Smooth muscle cell (in vitro differentiated cells): Measurements from ENCODE around the gene AFF4. TPM values are rescaled to one million over a fixed set of nuclear protein-coding genes. Genes with fewer than 3 reads are reported as not detected.

Experiments
- DNase-seq: peaks from one replicate; lab custom pipeline; 2025; ENCODE audit not compliant: unreplicated experiment; lab: John Stamatoyannopoulos, UW
- H2AFZ ChIP-seq: fragments of 200-600 bp; sonication (generic); 2 replicates; pipeline ENCODE4 v1.6.0; 2016; ENCODE audit warnings: antibody characterized with exemption, low read depth, mild to moderate bottlenecking
- H3F3A ChIP-seq: fragments of 200-600 bp; sonication (generic); 2 replicates; pipeline ENCODE4 v1.6.0; 2017; ENCODE audit warnings: antibody characterized with exemption, low read depth
- H3K27ac ChIP-seq: fragments of 200-600 bp; sonication (generic); 2 replicates; pipeline ENCODE4 v1.5.1; 2016; ENCODE audit warnings: low read depth, mild to moderate bottlenecking
- H3K27me3 ChIP-seq: fragments of 200-600 bp; sonication (generic); 2 replicates; pipeline ENCODE4 v1.6.1; 2016; ENCODE audit warnings: low read depth, mild to moderate bottlenecking
- H3K36me3 ChIP-seq: fragments of 200-600 bp; sonication (generic); 2 replicates; pipeline ENCODE4 v1.5.1; 2016; ENCODE audit warnings: low read depth
- H3K4me1 ChIP-seq: fragments of 200-600 bp; sonication (generic); 2 replicates; pipeline ENCODE4 v1.5.1; 2016; ENCODE audit warnings: low read depth
- H3K4me2 ChIP-seq: fragments of 200-600 bp; sonication (generic); 2 replicates; pipeline ENCODE4 v1.6.0; 2016; ENCODE audit warnings: mild to moderate bottlenecking
- H3K4me3 ChIP-seq: fragments of 200-600 bp; sonication (generic); 2 replicates; pipeline ENCODE4 v1.5.1; 2016; ENCODE audit warnings: mild to moderate bottlenecking
- H3K79me2 ChIP-seq: fragments of 200-600 bp; sonication (generic); 2 replicates; pipeline ENCODE4 v1.6.0; 2016; ENCODE audit warnings: low read depth, mild to moderate bottlenecking
- H3K9ac ChIP-seq: fragments of 200-600 bp; sonication (generic); 2 replicates; pipeline ENCODE4 v1.6.0; 2016; ENCODE audit warnings: low read depth
- H3K9me3 ChIP-seq: fragments of 200-600 bp; sonication (generic); replicated peaks from 2 replicates; pipeline ENCODE4 v1.5.1; 2016; ENCODE audit warnings: low read depth
- H4K20me1 ChIP-seq: fragments of 200-600 bp; sonication (generic); 2 replicates; pipeline ENCODE4 v1.6.0; 2016; ENCODE audit warnings: low read depth
- WGBS: methylation state at CpG from one replicate; pipeline ENCODE4 v1.1.7; 2016; ENCODE audit warnings: low lambda C conversion rate; 5-methylcytosine and 5-hydroxymethylcytosine counted together
- polyA plus RNA-seq: library from polyadenylated mRNA; unstranded; fragments of >200 nt; fragmentation: Nextera tagmentation; extraction: Ambion mirVana; gene quantifications from 2 replicates; pipeline ENCODE4 v1.2.1, GENCODE V29; 2016
- total RNA-seq: library from RNA; depleted of rRNA; stranded (reverse); fragments of >200 nt; gene quantifications from 2 replicates; pipeline ENCODE4 v1.2.3, GENCODE V29; 2014
- TF ChIP-seq, protein P1 (sequence below): fragments of 200-600 bp; sonication (generic); IDR thresholded peaks from 2 replicates; pipeline ENCODE4 v1.5.1; 2017; ENCODE audit warnings: borderline replicate concordance, mild to moderate bottlenecking, antibody characterized with exemption; ENCODE audit not compliant: insufficient read depth, poor library complexity, severe bottlenecking

Gene AFF4
- total and polyA plus RNA-seq, 2 experiments from 2014 or later = 27.8 to 137 TPM

DNA sequence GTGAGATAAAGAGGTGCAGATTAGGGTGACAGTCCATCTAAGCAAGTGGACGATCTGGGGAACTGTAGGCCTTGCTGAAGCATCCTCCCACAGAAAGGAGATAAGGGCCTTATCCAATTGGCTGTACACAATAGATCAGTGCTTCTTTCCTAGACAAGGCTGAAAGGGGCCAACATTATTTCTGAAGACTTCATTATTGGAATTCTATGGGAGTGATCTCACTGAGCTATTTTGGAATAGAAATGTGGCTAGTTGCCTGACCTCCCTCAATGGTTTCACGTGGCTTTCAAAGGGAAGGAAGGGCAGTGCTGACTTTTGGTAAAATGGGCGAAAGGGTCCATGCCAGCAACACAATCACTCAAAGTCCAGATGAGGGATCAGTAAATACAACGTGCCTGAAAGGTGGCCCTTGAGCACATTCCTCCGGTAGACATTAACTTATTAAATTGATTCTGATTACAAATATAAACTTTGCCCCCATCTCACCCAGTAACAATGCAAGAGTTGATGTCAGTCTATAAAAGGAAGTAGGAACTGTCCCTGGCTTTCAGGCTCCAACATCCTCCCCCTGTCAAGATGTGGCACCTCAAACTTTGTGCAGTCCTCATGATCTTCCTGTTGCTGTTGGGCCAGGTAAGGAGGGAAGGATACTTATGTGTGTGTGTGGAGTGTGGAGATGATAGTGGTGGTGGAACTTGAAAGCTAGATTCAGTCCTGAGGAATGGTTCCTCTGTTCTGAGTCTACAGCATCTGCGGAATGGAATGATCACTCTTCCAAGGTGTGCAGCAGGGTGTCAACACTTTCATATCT lies 90.1 kb downstream of the AFF4 start, which contains the start of gene LEAP2:
LEAP2 (plus strand) TSS at position 550 of the 811 bp plus-strand sequence; CDS start at position 577, 27 bp downstream.
- H3K27ac ChIP-seq = peak within 1 kb of the TSS; percentile 14
- H3K4me2 ChIP-seq = no peak within 1 kb of the TSS
- H2AFZ ChIP-seq = no peak within 1 kb of the TSS
- H3K27me3 ChIP-seq = no peaks in the 10 kb centered on the region
- H3K79me2 ChIP-seq = no peaks in the 10 kb centered on the region
- TF ChIP-seq, protein P1, sequence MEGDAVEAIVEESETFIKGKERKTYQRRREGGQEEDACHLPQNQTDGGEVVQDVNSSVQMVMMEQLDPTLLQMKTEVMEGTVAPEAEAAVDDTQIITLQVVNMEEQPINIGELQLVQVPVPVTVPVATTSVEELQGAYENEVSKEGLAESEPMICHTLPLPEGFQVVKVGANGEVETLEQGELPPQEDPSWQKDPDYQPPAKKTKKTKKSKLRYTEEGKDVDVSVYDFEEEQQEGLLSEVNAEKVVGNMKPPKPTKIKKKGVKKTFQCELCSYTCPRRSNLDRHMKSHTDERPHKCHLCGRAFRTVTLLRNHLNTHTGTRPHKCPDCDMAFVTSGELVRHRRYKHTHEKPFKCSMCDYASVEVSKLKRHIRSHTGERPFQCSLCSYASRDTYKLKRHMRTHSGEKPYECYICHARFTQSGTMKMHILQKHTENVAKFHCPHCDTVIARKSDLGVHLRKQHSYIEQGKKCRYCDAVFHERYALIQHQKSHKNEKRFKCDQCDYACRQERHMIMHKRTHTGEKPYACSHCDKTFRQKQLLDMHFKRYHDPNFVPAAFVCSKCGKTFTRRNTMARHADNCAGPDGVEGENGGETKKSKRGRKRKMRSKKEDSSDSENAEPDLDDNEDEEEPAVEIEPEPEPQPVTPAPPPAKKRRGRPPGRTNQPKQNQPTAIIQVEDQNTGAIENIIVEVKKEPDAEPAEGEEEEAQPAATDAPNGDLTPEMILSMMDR = no peak
- no peak for DNase-seq
- peaks cover 67% of the 10 kb centered on the region for H3F3A ChIP-seq
- H3K9me3 ChIP-seq = no peaks in the 10 kb centered on the region
- H3K4me3 ChIP-seq = no peak within 1 kb of the TSS
- H4K20me1 ChIP-seq = peaks cover 38% of the 10 kb centered on the region
- H3K36me3 ChIP-seq = no peaks in the 10 kb centered on the region
- no peaks in the 10 kb centered on the region for H3K4me1 ChIP-seq
- H3K9ac ChIP-seq = no peak within 1 kb of the TSS
- WGBS = 86% methylated on average over 6 of the region's 6 CpGs

DNA sequence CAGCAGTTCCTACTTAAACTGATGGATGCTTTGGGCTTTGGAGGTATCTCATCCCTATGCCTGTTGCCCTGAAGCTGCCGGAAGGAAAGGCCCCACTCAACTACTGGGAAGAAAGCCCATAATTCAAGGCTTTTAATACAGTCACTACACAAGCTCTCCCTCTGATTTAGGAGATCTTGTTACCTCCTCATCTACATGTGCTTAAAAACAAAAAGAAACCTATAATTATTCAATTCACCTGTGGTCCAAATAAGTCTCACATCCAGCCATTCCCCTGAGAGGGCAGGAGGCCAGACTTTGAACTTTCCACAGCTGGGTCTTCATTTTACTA lies 90.7 kb downstream of the AFF4 start:
- H3K9ac ChIP-seq = no peak overlapping the region
- H3K9me3 ChIP-seq = no peaks in the 10 kb centered on the region
- no peak overlapping the region for H3K4me2 ChIP-seq
- peaks cover 34% of the 10 kb centered on the region for H4K20me1 ChIP-seq
- H3K27ac ChIP-seq = peak overlapping the region; percentile 14
- 87% methylated on average over 1 of the region's 1 CpG for WGBS
- H2AFZ ChIP-seq = no peak overlapping the region
- TF ChIP-seq, protein P1 = no peak
- H3K79me2 ChIP-seq = no peaks in the 10 kb centered on the region
- no peaks in the 10 kb centered on the region for H3K36me3 ChIP-seq
- no peak overlapping the region for H3K4me3 ChIP-seq
- H3K4me1 ChIP-seq = peaks cover under 1% of the 10 kb centered on the region
- H3K27me3 ChIP-seq = no peaks in the 10 kb centered on the region
- peaks cover 66% of the 10 kb centered on the region for H3F3A ChIP-seq
- no peak for DNase-seq

DNA sequence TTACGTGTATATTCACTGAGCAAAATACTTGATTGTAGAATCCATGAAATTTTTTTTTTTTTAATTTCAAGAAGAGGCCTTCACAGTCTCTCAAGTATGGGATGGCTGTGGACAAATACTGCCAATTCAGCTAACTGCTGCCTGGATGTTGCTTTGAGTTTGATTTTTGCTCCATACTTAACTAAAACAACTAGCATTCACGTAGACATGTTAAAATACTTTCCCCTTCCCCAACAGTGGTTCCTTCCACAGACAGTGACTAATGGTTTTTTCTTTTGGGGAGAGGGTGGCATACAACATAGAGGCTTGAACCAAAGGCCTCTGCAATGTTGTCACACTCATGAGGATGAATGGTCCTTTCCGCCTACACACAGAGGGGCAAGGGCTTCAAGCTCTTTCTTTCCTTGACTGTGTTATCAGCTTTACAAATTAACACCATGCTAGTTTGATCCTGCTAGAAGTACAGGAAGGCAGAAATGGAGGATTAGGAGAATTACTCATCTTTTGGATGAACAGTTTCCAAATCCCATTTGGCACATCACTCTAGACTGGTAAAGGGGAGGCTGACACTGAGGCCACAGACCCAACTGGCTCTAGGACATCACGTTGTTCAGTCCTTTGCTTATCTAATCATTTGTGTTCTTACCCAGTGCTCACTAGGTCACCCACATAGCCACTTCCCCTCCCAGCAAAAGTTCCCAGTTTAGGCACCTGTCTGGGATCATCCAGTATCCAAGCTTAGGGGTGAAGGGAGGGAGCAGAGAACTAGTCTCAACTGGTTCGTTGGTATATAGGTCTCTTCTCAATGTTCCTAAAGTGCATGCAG lies 91.8 kb downstream of the AFF4 start:
- Histone ChIP-seq H4K20me1 (peaks cover 26% of the 10 kb centered on the region), H3K36me3 (no peaks in the 10 kb centered on the region), H3K9me3 (no peaks in the 10 kb centered on the region), H3F3A (peaks cover 57% of the 10 kb centered on the region), H3K27me3 (no peaks in the 10 kb centered on the region), H3K9ac (no peak overlapping the region), H3K4me3 (no peak overlapping the region), H3K27ac (peak overlapping the region; percentile 30), H2AFZ (no peak overlapping the region), H3K4me1 (peaks cover 6% of the 10 kb centered on the region), H3K4me2 (no peak overlapping the region), H3K79me2 (peaks cover 9% of the 10 kb centered on the region)
- TF ChIP-seq, protein P1 = no peak
- WGBS = 72% methylated on average over 5 of the region's 5 CpGs
- DNase-seq = no peak
